Measurements from ENCODE around the gene PHLPP1.

Gene PHLPP1

DNA sequence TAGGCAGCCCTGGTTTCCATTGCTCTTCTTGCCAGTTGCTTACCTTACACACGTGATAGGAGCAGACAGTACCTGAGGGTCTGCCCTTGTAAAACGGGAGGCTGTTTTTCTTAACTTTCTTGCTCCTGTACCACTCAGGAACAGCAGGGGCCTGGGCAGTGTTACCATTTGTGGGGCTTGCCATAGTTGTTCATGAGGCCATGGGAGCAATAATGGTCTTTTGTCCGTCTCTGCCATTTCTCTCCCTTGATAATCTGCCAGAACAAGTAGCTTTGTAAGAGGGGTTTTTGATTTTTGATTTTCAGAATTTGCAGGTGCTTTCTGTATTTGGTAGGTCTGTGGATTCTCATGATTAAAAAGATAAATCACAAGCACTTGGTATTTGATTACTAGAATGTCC, 259.0 kb downstream of the PHLPP1 start:
- DNase-seq (ENCODE audit: low read depth, low spot score), result no peak
- H3K4me3 ChIP-seq (ENCODE audit: low read depth, low read length), result no peak overlapping the region
- TF ChIP-seq CTCF (IDR thresholded peaks at IDR 0.05; ENCODE audit: insufficient read depth, low read length, missing control alignments), result no peak
- CTCF ChIA-PET, result interaction anchor here (2.0 to 3.3 kb wide), 2 partner anchors 9 to 388 kb away, joined by 10 to 19 read pairs; no protein-coding TSS in a partner anchor
- POLR2A ChIA-PET, result no interaction called here

DNA sequence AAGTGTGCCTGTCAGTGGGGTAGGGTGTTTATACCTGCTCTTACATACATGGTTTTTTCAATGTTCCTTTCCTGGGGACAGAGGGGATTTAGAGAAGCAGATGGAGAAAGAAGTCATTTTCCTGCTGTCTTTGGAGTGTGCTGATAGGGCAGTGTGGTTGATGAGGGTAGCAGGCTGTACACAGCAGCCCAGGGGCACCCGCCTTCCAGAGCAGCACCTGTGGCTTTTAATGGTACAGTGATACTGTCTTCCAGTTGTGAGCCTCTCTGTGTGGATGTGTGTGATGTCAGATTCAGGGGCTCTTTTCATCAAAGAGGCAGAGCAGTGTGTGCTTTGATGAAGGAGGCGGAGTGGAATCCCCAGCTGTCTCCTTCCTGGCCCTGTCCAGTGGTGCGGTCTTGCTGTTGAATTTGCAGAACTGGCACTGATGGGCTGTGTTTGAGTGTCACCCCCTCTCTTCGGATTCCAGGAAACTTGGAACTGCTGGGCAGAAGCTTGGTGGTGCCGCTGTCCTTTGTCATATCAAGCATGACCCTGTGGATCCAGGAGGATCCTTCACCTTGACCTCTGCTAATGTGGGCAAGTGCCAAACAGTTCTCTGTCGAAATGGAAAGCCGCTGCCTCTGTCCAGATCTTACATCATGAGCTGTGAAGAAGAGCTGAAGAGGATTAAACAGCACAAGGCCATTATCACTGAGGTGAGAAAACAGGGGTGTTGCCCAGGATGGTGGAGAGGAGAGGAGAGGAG, 259.8 kb downstream of the PHLPP1 start:
- CTCF ChIA-PET, result interaction anchor here (2.0 kb wide), 1 partner anchor 389 kb away, joined by 10 read pairs; no protein-coding TSS in a partner anchor
- POLR2A ChIA-PET, result no interaction called here
- no peak for DNase-seq (ENCODE audit: low read depth, low spot score)
- TF ChIP-seq CTCF (IDR thresholded peaks at IDR 0.05; ENCODE audit: insufficient read depth, low read length, missing control alignments), result no peak
- H3K4me3 ChIP-seq (ENCODE audit: low read depth, low read length), result no peak overlapping the region

GRCh38 chr18:62975785-62976184, 260.4 kb downstream of the PHLPP1 start:
- ChIA-PET POLR2A (no interaction called here), CTCF (interaction anchor here (2.0 kb wide), 1 partner anchor 389 kb away, joined by 10 read pairs; no protein-coding TSS in a partner anchor)
- no peak overlapping the region for H3K4me3 ChIP-seq (ENCODE audit: low read depth, low read length)
- TF ChIP-seq CTCF (IDR thresholded peaks at IDR 0.05; ENCODE audit: insufficient read depth, low read length, missing control alignments), result no peak
- DNase-seq (ENCODE audit: low read depth, low spot score), result no peak

DNA sequence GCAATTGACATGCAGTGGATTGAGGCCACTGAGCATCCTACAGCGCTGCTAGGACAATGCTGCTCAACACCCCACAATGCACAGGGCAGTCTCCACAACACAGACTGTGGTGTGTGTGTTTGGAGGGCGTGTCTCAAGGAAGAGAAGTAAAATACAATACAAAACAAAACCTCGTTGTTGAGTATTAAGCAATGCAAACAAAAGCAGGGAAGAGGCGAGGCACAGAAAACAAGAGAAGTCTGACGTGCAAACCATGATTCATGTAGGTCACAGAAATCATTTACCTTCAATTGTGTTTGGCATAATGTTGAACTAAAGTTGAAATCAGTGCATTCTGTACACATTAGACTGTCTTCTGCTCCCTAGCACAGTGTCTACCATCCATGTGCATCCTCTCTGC, 260.9 kb downstream of the PHLPP1 start:
- POLR2A ChIA-PET, result no interaction called here
- no peak overlapping the region for H3K4me3 ChIP-seq (ENCODE audit: low read depth, low read length)
- DNase-seq (ENCODE audit: low read depth, low spot score), result no peak
- CTCF ChIA-PET, result interaction anchor here (1.2 kb wide), 1 partner anchor 390 kb away, joined by 5 read pairs; no protein-coding TSS in a partner anchor
- TF ChIP-seq CTCF (IDR thresholded peaks at IDR 0.05; ENCODE audit: insufficient read depth, low read length, missing control alignments), result no peak

DNA sequence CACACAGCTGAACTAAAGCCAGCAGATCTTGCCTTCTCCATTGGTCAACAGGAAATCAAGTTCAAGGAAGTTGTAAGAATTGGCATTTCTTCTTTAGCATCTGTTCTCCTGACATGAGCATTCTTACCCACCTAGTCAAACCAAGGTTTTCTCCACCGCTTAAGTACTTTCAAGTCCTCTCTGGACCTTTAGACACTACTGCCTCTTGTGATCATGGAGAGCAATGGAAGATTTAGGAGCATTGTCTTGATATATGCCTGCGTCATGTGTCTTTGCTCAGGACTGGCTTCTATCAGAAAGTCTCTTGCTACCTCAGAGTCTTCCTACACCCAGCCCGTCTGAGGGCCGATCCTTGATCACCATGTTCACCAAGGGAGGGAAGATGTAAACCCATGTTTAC, 262.2 kb downstream of the PHLPP1 start:
- POLR2A ChIA-PET, result no interaction called here
- CTCF ChIA-PET, result interaction anchor here (1.2 kb wide), 1 partner anchor 392 kb away, joined by 5 read pairs; no protein-coding TSS in a partner anchor
- H3K4me3 ChIP-seq (ENCODE audit: low read depth, low read length), result no peak overlapping the region
- TF ChIP-seq CTCF (IDR thresholded peaks at IDR 0.05; ENCODE audit: insufficient read depth, low read length, missing control alignments), result no peak
- no peak for DNase-seq (ENCODE audit: low read depth, low spot score)

- no peak for DNase-seq (ENCODE audit: low read depth, low spot score)
- no peak overlapping the region for H3K4me3 ChIP-seq (ENCODE audit: low read depth, low read length)
- TF ChIP-seq CTCF (IDR thresholded peaks at IDR 0.05; ENCODE audit: insufficient read depth, low read length, missing control alignments), result no peak
- CTCF ChIA-PET, result interaction anchor here (0.7 to 6.4 kb wide), 5 partner anchors 11 to 393 kb away, joined by 3 to 243 read pairs (median 22); partner anchors contain the start of gene PHLPP1
- POLR2A ChIA-PET, result no interaction called here
These were observed 263.1 kb downstream of the PHLPP1 start for GRCh38 chr18:62978251-62979049.

All from AG04449 (cell line).